ENCODE measurements around the gene PPP2CA. TPM values are rescaled to one million over a fixed set of nuclear protein-coding genes. Genes with fewer than 3 reads are reported as not detected.
A peak's percentile ranks its signal among the peaks of the same experiment; 100 is the strongest.

PPP2CA gene
- total RNA-seq, 1 donor from 2014 or later, result 163 TPM

- no peak for DNase-seq
- Histone ChIP-seq H3K36me3 (no peaks in the 10 kb centered on the region), H3K27ac (replicated peaks) (peak overlapping the region; percentile 80), H3K4me3 (no peak overlapping the region), H3K27me3 (ENCODE audit: low read depth) (no peaks in the 10 kb centered on the region), H3K9me3 (replicated peaks) (no peaks in the 10 kb centered on the region), H3K4me1 (peaks cover 47% of the 10 kb centered on the region)
- TF ChIP-seq CTCF (IDR thresholded peaks at IDR 0.05; ENCODE audit: borderline replicate concordance), result no peak
- intact Hi-C loops (cut with micrococcal nuclease), result no loop called here
These were observed 10.9 kb upstream of the PPP2CA start for GRCh38 chr5:134236820-134237219.

GRCh38 chr5:134236318-134236717 is 10.4 kb upstream of the PPP2CA start:
- intact Hi-C loops (cut with micrococcal nuclease), result no loop called here
- no peaks in the 10 kb centered on the region for H3K36me3 ChIP-seq
- H3K27me3 ChIP-seq (ENCODE audit: low read depth), result no peaks in the 10 kb centered on the region
- peaks cover 42% of the 10 kb centered on the region for H3K4me1 ChIP-seq
- no peaks in the 10 kb centered on the region for H3K9me3 ChIP-seq (replicated peaks)
- no peak overlapping the region for H3K4me3 ChIP-seq
- H3K27ac ChIP-seq (replicated peaks), result peak overlapping the region; percentile 80
- no peak for TF ChIP-seq CTCF (IDR thresholded peaks at IDR 0.05; ENCODE audit: borderline replicate concordance)
- no peak for DNase-seq

GRCh38 chr5:134228624-134229023 is 2.8 kb upstream of the PPP2CA start:
- TF ChIP-seq CTCF (IDR thresholded peaks at IDR 0.05; ENCODE audit: borderline replicate concordance), result no peak
- no peak overlapping the region for H3K4me3 ChIP-seq
- intact Hi-C loops (cut with micrococcal nuclease), result no loop called here

GRCh38 chr5:134227776-134228175 is 1.9 kb upstream of the PPP2CA start:
- intact Hi-C loops (cut with micrococcal nuclease), result no loop called here
- Histone ChIP-seq H3K27me3 (ENCODE audit: low read depth) (no peaks in the 10 kb centered on the region), H3K4me1 (peaks cover 57% of the 10 kb centered on the region), H3K9me3 (replicated peaks) (no peaks in the 10 kb centered on the region), H3K4me3 (peak overlapping the region; percentile 89), H3K27ac (replicated peaks) (peak overlapping the region; percentile 97), H3K36me3 (no peaks in the 10 kb centered on the region)
- TF ChIP-seq CTCF (IDR thresholded peaks at IDR 0.05; ENCODE audit: borderline replicate concordance), result no peak
- DNase-seq, result no peak

More at GRCh38 chr5:134228624-134229023, 2.8 kb upstream of the PPP2CA start:
- Histone ChIP-seq H3K27me3 (ENCODE audit: low read depth) (no peaks in the 10 kb centered on the region), H3K36me3 (no peaks in the 10 kb centered on the region), H3K4me1 (peaks cover 49% of the 10 kb centered on the region), H3K9me3 (replicated peaks) (no peaks in the 10 kb centered on the region), H3K27ac (replicated peaks) (peak overlapping the region; percentile 97)
- no peak for DNase-seq

- H3K9me3 ChIP-seq (replicated peaks), result no peaks in the 10 kb centered on the region
- H3K27me3 ChIP-seq (ENCODE audit: low read depth), result no peaks in the 10 kb centered on the region
- intact Hi-C loops (cut with micrococcal nuclease), result no loop called here
- H3K4me3 ChIP-seq, result peak overlapping the region; percentile 89
- no peaks in the 10 kb centered on the region for H3K36me3 ChIP-seq
- H3K4me1 ChIP-seq, result peaks cover 63% of the 10 kb centered on the region
- peak overlapping the region; percentile 97 for H3K27ac ChIP-seq (replicated peaks)
- DNase-seq, result no peak
- no peak for TF ChIP-seq CTCF (IDR thresholded peaks at IDR 0.05; ENCODE audit: borderline replicate concordance)
These were observed 1.4 kb upstream of the PPP2CA start for GRCh38 chr5:134227259-134227658.
